ENCODE measurements around the gene ITPK1.
"Not testable (repeated sequence)": the region's sequence is repeated elsewhere in the genome, so short reads cannot be mapped to it uniquely, and the experiment has no call there.

The ITPK1 gene

DNA sequence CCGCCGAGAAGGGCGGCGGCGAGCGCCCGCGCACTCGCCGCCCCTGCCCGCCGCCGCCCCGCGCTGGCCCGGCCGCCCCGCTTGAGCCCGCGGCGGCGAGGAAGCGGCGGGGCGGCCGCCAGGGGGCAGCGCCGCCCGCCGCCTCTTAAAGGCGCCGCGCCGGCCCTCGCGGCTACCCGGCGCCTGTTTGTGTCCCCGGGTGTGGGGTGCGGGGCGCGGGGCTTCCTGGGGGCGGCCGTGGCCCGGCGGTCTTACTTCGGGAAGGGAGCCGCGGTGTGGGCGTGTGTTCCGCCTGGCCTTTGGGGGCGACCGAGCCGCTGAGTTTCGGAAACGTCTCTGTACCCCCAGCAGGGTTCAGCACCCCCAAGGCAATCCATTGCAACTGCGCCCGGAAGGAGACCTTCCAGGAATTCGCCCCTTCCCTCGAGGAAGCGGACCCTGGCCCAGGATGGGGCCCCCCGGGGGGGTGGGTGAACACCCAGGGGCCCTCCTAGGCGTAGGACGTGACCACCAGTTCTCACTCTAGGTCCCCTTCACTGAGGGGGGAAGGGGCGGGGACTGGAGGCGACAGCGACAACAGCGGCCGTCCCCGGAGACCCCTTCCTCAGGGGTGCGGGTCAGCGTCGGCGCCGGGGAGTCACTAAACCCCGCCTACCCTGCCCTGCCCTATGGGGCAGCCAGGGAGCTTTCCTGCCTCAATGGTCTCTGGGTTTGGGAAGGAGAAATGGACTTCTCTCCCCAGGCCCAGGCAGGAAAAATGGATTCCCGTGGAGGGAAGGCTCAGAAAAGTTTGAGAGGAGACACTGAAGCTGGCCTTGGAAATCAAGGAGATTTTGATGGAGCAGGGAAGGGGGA, at the start of gene ITPK1:
Gene ITPK1 (minus strand): TSS at position 105 of the 855 bp plus-strand sequence. CDS start 762 bp downstream, outside the sequence.
- DNase-seq, result no peak

DNA sequence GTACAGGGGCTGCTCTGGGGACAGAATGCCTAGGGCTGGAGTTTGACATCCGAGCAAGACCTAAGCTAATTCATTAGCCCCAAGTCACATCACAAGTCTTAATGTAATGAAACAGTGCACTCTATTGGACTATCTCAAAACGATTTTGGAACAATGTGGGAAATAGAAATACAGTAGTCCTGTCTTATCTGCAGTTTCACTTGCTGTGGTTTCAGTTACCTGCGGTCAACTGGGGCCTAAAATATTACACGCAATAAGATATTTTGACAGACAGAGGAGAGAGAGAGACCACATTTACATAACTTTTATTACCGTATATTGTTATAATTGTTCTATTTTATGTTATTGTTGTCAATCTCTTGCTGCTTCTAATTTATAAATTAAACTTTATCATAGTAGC, 47.8 kb upstream of the ITPK1 start:
- no peak for DNase-seq

DNA sequence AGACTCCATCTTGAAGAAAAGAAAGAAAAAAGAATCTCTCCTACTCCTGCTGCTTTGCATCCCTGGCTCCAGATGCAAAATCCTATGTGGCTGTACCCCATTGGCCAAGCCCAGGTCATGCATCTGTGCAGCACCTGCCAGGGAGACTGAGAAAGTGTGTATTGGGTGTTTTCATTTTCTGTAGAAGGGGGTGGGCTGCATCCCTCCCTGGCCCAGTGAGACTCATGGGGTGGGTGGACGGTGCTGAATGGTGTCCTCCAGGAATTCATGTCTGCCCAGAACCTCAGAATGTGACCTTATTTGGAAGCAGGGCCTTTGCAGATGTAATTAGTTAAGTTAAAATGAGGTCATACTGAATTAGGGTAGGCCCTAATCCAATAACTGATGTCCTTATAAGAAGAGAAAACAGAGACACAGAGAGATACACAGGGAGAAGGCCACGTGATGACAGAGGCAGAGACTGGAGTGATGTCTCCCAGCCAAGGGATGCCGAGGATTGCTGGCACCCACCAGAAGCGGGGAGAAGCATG, 45.8 kb upstream of the ITPK1 start:
- no peak for DNase-seq

DNA sequence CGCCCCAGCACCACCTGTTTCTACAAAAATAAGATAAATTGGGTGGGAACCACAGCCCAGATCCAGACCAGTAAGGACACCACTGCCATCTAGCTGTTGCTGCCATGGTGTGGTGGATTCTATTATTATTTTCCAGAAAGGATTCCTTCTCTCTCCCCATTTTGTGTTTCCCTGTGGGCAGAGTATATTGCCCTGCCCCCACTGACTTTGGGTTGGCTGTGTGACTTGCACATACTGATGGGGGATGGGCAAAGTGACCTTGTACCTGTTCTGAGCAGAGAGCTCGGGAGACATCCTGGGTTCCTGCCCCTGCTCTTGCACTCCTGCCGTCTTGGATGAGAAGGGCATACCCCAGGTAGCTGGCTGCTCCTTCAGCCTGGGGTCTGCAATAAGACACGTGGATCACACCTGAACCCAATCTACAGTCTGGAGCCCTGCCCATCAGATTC, 44.7 kb upstream of the ITPK1 start:
- DNase-seq, result peak; percentile 12

DNA sequence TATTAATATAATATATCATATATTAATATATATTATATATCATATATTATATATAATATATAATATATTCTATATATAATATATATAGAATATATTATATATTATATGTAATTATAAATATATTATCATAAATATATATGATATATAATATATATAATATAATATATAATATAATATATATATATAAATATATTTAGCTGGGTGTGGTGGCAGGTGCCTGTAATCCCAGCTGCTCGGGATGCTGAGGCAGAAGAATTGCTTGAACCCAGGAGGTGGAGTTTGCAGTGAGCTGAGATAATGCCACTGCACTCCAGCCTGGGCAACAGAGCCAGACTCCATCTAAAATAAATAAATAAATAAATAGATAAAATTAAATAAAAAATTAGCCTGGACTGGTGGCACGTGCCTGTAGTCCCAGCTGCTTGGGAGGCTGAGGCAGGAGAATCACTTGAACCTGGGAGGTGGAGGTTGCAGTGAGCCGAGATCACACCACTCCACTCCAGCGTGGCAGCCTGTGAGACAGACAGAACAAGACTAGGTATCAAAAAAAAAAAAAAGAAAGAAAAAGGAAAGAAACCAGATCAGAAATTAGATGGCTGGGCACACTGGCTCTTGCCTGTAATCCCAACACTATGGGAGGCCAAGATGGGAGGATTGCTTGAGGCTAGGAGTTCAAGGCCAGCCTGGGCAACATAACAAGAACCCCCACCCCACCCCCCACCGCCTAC, 44.1 kb upstream of the ITPK1 start:
- not testable (repeated sequence) for DNase-seq

DNA sequence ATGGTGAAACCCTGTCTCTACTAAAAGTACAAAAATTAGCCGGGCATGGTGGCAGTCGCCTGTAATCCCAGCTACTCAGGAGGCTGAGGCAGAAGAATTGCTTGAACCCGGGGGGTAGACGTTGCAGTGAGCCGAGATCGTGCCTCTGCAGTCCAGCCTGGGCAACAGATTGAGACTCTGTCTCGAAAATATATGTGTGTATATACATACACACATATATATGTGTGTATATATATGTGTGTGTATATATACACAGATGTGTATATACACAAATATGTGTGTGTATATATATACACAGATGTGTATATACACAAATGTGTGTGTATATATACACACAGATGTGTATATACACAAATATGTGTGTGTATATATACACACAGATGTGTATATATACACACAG, 42.6 kb upstream of the ITPK1 start:
- not testable (repeated sequence) for DNase-seq

DNA sequence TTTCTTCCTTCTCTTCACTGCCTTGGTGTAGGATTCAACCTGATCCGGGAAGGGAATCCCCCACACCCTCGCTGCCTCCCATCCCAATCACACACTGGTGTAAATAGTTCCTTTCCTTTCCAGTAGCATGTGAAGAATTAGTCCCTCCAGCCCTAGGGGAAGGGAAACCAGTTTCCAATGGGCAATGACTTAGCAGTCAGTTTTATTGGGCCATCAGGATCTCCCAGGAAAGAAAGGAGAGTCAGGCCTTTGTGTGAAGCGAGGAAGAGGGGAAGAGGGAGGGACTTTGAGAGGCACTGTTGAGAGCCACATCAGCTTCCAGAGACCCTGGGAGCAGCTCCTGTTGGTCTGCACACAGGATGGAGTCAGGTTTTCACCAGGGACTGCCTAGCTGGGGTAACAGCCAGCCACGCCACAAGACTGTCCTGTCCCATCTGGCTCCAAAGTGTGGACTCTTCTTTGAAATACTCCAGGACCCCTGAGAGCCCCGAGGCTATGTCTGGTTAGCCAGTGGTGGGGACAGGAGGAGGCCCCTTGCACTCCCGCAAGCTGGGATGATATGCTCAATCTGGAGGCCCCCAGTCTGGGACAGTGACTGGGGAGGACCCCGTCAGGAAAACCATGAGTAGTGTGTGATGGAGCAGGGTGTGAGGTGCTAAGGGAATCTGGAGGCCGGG, 41.1 kb upstream of the ITPK1 start:
- no peak for DNase-seq

DNA sequence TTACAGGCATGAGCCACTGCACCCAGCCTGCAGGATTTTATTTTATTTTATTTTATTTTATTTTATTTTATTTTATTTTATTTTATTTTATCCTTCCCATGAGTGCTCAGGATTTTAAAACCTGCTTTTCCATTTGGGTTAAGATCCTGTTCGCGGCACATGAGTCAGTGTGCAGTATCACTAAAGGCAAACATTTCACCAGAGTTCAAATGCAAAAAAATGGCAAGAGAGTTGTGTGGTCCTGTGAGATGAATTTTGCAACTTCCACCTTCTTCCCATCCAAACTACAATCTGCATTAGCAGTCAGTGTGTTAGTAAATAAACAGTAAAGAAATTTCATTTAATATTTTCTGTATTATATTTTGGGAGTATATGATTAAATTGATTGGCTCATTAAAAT, 39.9 kb upstream of the ITPK1 start:
- DNase-seq, result no peak

DNA sequence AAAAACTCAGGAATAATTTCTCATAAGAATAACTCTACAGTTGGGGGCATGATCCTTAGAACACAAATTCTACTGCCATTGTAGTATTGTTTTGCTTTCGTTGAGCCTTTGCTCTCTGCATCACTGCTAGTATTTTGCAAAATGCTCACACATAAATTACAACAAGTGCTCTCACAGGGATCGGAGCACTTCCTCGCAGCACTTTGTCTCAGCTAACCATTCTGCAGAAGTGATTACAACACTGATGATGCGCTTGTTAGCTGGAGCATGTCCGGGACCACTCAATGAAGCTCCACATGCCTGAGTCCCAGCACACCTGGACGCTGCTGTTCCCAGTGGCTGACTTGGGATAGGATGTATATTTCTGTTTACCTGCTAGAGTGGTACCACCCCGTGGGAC, 37.4 kb upstream of the ITPK1 start:
- DNase-seq, result no peak

DNA sequence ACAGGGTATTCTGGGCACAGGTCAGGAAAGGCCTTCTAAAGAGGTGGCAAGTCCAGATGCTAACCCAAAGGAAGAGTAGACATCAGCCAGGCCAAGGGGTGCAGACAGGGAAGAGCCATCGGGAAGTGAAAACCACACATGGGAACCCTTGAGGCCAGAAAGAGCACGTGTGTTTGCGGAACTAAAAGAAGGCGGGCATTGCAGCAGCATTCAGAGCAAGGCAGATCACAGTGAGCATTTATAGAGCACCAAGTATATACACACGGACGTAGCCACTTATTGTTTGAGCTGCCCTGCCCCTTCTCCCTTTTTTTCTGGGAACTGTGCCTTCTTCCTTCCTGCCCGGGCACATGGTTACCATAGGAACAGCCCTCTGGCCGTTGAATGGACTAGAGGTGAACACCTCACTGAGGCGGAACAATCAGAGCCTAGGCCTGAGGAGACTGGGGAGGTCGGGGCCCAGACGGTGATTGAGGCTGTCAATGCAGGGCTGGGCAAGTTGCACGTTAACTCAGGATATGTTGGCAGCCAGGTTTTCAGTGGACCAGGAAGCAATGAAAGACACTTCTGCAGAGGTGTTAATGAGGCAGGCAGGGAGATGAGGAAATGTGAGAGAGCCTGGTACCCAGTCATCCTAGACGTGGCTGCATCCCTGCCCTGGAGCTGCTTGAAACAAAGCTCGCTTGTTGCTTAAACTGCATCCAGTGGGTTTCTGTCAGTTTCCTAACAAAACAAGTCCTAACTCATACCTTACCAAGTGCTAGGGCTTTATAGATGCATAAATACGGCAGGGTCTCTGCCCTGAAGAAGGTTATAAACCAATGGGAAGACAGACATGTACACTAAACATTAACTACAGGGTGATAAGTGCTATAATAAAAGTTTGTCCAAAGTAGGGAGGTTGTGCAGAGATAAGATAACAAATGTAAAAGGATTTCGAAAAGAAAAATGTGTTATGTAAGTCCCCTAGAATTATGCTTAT, 34.8 kb upstream of the ITPK1 start:
- DNase-seq, result no peak

DNA sequence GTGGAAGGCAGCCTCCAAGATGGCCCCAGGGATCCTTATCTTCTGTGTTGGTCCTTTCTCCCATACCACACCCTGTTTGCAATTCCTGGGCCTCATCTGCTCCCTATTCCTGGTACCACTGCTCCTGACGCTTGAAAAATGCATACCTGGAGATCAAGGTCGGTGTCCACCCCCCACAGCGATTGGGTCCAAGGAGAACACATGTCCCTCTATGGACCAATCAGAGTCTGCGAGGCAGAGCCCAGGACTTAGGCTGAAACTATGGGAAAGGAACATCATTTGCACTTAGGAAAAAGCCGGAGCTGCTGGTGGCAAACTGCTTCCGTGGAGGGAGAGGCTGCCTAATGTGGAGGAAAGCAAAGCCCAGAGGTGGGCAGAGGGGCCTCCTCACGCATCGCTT, 33.3 kb upstream of the ITPK1 start:
- DNase-seq, result no peak

DNA sequence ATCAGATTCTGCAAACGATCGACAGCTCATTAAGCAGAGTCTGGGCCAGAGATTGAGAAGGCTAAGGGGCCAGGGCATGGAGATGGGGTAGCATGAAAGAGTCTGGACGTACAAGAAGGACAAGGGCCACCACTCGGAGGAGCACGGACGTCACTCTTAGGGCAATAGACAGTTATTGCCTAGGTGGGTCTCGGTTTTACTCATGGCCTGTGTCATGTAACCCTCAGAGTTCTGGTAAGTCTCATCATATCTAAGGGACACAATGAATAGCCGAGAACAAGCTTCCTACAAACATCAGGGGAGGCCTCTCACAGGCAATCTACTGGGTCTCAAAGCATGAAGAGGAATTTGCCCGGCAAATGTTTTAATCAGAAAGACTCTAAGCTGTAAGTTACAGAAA, 30.4 kb upstream of the ITPK1 start:
- DNase-seq, result no peak

DNA sequence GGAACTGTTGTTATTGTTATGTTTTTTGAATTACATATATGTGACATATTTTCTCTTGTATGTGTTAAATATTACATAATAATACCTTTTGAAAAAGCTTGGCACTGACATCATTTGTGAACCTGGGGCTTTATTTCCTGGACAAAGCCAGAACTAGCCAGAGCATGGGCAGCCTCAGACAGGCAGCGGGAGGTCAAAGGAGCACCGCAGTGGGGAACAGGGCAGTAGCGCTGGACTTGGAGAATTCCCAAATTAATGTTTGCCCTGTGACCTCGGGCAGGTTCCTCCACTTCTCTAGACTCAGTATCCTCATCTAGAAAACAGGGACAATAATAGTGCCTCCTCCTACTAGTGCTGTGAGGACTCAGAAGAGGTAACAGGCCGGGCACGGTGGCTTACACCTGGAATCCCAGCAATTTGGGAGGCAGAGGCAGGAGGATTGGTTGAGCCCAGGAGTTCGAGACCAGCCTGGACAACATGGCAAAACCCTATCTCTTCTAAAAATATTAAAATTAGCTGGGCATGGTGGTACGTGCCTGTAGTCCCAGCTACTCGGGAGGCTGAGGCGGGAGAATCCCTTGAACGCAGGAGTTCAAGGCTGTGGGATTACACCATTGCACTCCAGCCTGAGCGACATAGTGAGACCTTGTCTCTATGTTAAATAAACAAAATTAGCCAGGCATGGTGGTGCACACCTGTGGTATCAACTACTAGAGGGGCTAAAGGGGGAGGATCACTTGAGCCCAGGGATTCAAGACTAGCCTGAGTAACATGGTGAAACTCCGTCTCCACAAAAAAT, 27.3 kb upstream of the ITPK1 start:
- no peak for DNase-seq

DNA sequence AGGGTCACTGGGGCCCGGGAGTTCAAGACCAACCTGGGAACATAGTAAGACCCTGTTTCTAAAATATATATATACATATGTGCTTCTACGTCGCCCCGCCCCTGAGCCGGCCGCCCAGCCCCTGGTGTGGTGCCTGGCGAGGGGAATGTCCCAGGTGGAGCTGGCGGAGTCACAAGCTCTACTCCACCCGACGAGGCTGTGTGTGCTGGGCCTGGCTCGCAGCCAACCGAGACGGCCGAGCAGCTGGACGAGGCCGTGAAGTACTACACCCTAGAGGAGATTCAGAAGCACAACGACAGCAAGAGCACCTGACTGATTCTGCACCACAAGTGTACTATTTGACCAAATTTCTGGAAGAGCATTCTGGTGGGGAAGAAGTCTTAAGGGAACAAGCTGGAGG, 22.1 kb upstream of the ITPK1 start:
- DNase-seq, result peak; percentile 78

DNA sequence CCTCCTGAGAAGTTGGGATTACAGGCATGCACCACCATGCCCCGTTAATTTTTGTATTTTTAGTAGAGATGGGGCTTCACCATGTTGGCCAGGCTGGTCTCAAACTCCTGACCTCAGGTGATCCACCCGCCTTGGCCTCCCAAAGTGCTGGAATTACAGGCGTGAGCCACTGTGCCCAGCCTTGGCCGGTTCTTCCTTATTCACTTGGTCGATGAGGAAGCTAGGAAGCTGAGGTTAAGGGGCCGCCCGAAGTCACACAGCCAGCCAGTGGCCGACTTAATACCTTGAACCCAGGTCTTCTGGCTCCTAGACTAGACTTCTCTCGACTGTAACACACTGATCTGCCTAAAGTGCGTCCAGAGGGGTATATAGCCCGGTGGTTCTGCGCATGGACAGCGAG, 20.8 kb upstream of the ITPK1 start:
- not testable (repeated sequence) for DNase-seq

DNA sequence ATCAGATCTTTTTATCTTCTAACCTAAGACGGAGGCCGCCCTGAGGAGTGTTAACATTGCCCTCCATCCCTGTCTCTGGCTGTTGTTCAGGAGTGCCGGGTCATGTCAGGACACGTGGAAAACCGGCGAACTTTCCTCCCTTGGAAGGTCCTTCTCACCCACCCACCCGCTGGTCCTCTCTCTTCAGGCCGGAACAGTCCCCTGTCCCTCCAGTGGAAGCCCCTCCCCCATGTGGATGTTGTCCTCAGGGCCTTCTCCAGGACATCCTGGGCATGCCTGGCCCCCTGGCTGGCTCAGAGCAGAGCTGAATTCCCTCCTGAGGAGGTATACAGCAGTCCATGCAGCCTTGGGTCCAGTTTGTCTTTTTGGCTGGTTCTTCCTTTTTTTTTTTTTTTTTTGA, 20.3 kb upstream of the ITPK1 start:
- DNase-seq, result no peak

DNA sequence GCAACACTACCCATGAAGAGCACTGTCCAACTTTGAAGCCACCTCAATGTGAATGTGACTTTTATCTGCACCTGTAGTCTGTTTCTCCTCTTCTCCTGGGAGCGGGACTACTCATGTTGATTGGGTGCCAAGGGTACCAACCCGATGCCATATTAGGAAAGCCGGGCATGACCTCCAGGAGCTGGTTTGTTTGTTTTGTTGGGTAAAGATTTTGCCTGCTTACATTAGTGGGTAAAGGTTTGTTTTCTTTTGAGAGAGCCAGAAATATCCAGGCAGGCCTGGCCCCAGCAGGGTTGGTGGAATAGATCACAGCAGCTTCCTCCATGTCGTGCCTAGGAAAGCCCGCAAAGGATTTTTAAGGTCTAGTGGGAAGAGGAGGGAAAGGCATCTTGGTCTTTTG, 19.7 kb upstream of the ITPK1 start:
- no peak for DNase-seq

DNA sequence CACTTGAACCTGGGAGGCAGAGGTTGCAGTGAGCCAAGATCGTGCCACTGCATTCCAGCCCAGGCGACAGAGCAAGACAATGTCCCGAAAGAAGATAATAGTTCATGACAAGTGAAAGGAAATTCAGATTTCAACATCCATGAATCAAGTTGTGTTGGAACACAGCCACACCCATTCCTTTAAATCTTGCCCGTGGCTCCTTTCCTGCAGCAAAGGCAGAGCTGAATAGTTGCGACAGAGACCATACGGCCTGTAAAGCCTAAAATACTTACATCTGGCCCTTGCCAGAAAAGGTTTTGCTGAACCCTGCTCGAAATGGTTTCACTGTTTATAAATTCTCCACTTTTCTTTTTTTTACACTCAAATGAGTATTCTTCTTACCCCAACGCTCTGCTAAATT, 17.7 kb upstream of the ITPK1 start:
- DNase-seq, result no peak

DNA sequence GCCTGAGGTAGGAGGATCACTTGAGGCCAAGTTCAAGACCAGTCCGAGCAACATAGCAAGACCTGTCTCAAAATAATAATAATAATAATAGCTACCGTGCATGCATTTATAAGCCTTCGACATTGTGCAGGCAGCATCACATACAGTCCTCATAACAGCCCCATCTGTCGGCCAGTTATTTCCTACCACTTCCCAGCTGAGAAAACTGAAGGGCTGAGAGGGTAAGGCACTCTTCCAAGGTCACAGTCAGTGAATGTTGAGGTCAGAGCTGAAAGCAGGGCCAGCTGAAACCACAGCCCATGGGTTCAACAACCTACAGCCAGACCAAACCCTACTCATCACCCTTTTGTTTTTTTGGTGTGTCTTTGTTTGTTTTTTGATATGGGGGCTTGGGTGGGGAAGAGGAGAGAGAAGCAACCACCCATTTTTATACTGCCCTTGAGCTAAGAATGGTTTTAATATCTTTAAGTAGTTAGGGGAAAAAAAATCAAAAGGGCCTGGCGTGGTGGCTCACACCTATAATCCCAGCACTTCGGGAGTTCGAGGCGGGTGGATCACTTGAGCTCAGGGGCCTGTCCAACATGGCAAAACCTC, 16.8 kb upstream of the ITPK1 start:
- peak; percentile 27 for DNase-seq

DNA sequence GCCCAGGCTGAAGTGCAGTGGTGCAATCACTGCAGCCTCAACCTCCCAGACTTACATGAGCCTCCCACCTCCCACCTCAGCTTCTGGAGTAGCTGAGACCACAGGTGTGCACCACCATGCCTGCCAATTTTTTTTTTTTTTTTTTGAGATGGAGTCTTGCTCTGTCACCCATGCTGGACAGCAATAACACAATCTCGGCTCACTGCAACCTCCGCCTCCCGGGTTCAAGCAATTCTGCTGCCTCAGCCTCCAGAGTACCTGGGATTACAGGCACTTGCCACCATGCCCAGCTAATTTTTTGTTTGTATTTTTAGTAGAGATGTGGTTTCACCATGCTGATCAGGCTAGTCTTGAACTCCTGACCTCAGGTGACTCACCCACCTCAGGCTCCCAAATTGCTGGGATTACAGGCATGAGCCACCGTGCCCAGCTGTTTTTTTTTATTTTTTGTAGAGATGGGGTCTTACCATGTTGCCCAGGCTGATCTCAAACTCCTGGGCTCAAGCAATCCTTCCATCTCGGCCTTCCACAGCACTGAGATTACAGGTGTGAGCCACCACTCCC, 15.6 kb upstream of the ITPK1 start:
- not testable (repeated sequence) for DNase-seq

Data from SHP77 treated with DMSO at 0.1 percent for 48 hours (cell line).